HCT116 (cell line): ENCODE measurements around the gene AP1S1. TPM values are rescaled to one million over a fixed set of nuclear protein-coding genes. Genes with fewer than 3 reads are reported as not detected.

Source experiments
- ATAC-seq: fragments of 200-7000 bp; cut with Tn5 transposase; 2 replicates; pipeline ENCODE4 v1.9.1; 2020; ENCODE audit warnings: mild to moderate bottlenecking, moderate library complexity
- BruUV-seq: library from RNA; stranded (reverse); fragments of 400-500 nt; replicated peaks from 2 replicates; lab custom pipeline; 2021; lab: Mats Ljungman, UMichigan
- CTCF ChIA-PET: fragments of 300-600 bp; sonication (Branson Sonifier 250); formaldehyde crosslinking; loops from one replicate; lab custom pipeline; 2021; ENCODE audit warnings: antibody characterized with exemption; lab: Charles Lee
- POLR2A ChIA-PET: fragments of 300-600, 350-600 bp; sonication (Branson Sonifier 250); formaldehyde crosslinking; loops from one replicate; lab custom pipeline; 2021; ENCODE audit warnings: antibody characterized with exemption; lab: Charles Lee
- RAD21 ChIA-PET, 2 experiments: fragments of 300-600 bp; sonication (Branson Sonifier 250); formaldehyde crosslinking; loops; one replicate each; lab custom pipeline; 2023; ENCODE audit warnings: low total read pairs in 2 of 2; ENCODE audit not compliant: uncharacterized antibody in 2 of 2, unreplicated experiment in 2 of 2, low non-redundant PET in 1 of 2; lab: Charles Lee
- DNase-seq: peaks from one replicate; pipeline ENCODE4 v3.0.0-alpha.2; 2010; ENCODE audit warnings: low read depth, low spot score
- H2AFZ ChIP-seq: fragments of 200-600 bp; shearing (Covaris generic), sonication (generic); 2 replicates; pipeline ENCODE4 v1.6.1; 2017; ENCODE audit warnings: low read depth, mixed run types, mixed read lengths, antibody characterized with exemption, low read length; ENCODE audit not compliant: poor library complexity, severe bottlenecking
- H3K27ac ChIP-seq: 2 replicates; pipeline ENCODE4 v1.5.1; 2012; ENCODE audit warnings: low read depth, low read length
- H3K27me3 ChIP-seq: fragments of 200-600 bp; sonication (generic); 2 replicates; pipeline ENCODE4 v1.6.1; 2016; ENCODE audit warnings: mixed run types, low read length, mixed read lengths; ENCODE audit not compliant: insufficient read depth
- H3K36me3 ChIP-seq, 2 experiments: fragments of 200-500 bp in 1 of 2; fragments of 200-600 bp in 1 of 2; sonication (Bioruptor generic) in 1 of 2; sonication (generic) in 1 of 2; 2 replicates each; pipeline versions ENCODE4 v1.5.1 to v1.6.1; 2014 to 2016; ENCODE audit warnings: low read length in 2 of 2, inconsistent platforms in 1 of 2, mixed read lengths in 1 of 2, mixed run types in 1 of 2; ENCODE audit not compliant: insufficient read depth in 2 of 2, control insufficient read depth in 1 of 2
- H3K4me1 ChIP-seq, 2 experiments: fragments of 200-600 bp in 1 of 2; sonication (generic) in 1 of 2; 2 replicates each; pipeline versions ENCODE4 v1.5.1 to v1.6.1; 2012 to 2017; ENCODE audit warnings: low read length in 2 of 2, inconsistent platforms in 1 of 2, mild to moderate bottlenecking in 1 of 2, mixed read lengths in 1 of 2, mixed run types in 1 of 2, moderate library complexity in 1 of 2; ENCODE audit not compliant: insufficient read depth in 2 of 2, control insufficient read depth in 1 of 2
- H3K4me2 ChIP-seq: fragments of 200-600 bp; sonication (generic); 2 replicates; pipeline ENCODE4 v1.6.1; 2017; ENCODE audit warnings: mixed run types, low read length, mixed read lengths
- H3K4me3 ChIP-seq, 2 experiments: fragments of 200-600 bp in 1 of 2; sonication (generic) in 1 of 2; replicated peaks in 1 of 2; 2 replicates each; pipeline ENCODE4 v1.5.1; 2011 to 2016; ENCODE audit warnings: low read length in 2 of 2, control low read depth in 1 of 2, low read depth in 1 of 2, mild to moderate bottlenecking in 1 of 2, mixed read lengths in 1 of 2, mixed run types in 1 of 2
- H3K79me2 ChIP-seq: fragments of 200-600 bp; sonication (generic); 2 replicates; pipeline ENCODE4 v1.6.1; 2017; ENCODE audit warnings: mild to moderate bottlenecking, mixed run types, low read length, moderate library complexity, mixed read lengths; ENCODE audit not compliant: insufficient read depth
- H3K9ac ChIP-seq: fragments of 200-600 bp; sonication (generic); 2 replicates; pipeline ENCODE4 v1.6.1; 2016; ENCODE audit warnings: low read length, mixed read lengths
- H3K9me2 ChIP-seq: fragments of 200-600 bp; sonication (generic), shearing (Covaris generic); 2 replicates; pipeline ENCODE4 v1.6.1; 2017; ENCODE audit warnings: mixed run types, mild to moderate bottlenecking, moderate library complexity; ENCODE audit not compliant: insufficient read depth
- H3K9me3 ChIP-seq, 2 experiments: fragments of 200-500 bp in 1 of 2; fragments of 200-600 bp in 1 of 2; sonication (Bioruptor generic) in 1 of 2; sonication (generic) in 1 of 2; 2 replicates each; pipeline ENCODE4 v1.6.1; 2014 to 2017; ENCODE audit warnings: low read length in 2 of 2, mixed read lengths in 2 of 2, inconsistent platforms in 1 of 2, low read depth in 1 of 2, mild to moderate bottlenecking in 1 of 2, mixed run types in 1 of 2, moderate library complexity in 1 of 2; ENCODE audit not compliant: control insufficient read depth in 1 of 2, insufficient read depth in 1 of 2
- H4K20me1 ChIP-seq: fragments of 200-600 bp; sonication (generic), shearing (Covaris generic); 2 replicates; pipeline ENCODE4 v1.6.1; 2017; ENCODE audit warnings: mixed run types, mild to moderate bottlenecking, moderate library complexity; ENCODE audit not compliant: insufficient read depth
- CBX3 ChIP-seq: IDR thresholded peaks from 2 replicates; pipeline ENCODE4 v1.6.1; 2012; ENCODE audit warnings: low read depth
- EGR1 ChIP-seq: IDR thresholded peaks from 2 replicates; pipeline ENCODE4 v1.6.1; 2012; ENCODE audit warnings: low read depth
- FOSL1 ChIP-seq: IDR thresholded peaks from 2 replicates; pipeline ENCODE4 v1.6.1; 2012; ENCODE audit warnings: low read depth
- JUND ChIP-seq: IDR thresholded peaks from 2 replicates; pipeline ENCODE4 v1.6.1; 2012
- POLR2A ChIP-seq: IDR thresholded peaks from 2 replicates; pipeline ENCODE4 v1.7.0; 2011; ENCODE audit warnings: borderline replicate concordance; ENCODE audit not compliant: insufficient read depth, insufficient read length; ENCODE audit errors: extremely low read depth
- SIN3A ChIP-seq: IDR thresholded peaks from 2 replicates; pipeline ENCODE4 v1.6.1; 2012; ENCODE audit warnings: low read depth
- SP1 ChIP-seq: IDR thresholded peaks from 2 replicates; pipeline ENCODE4 v1.6.1; 2012; ENCODE audit warnings: low read depth
- SRF ChIP-seq: IDR thresholded peaks from 2 replicates; pipeline ENCODE4 v1.6.1; 2012; ENCODE audit warnings: low read depth
- ZFX ChIP-seq: fragments of 450-650 bp; IDR thresholded peaks from 2 replicates; pipeline ENCODE4 v1.6.1; 2017
- intact Hi-C: fragments of 100-400 bp; cut with micrococcal nuclease; formaldehyde crosslinking; loops from 2 replicates; pipeline ENCODE4 v1.10.0; 2022
- total RNA-seq: library from RNA; stranded (reverse); gene quantifications from one replicate; pipeline ENCODE4 v1.2.1, GENCODE V29; 2021; ENCODE audit not compliant: unreplicated experiment
- TF ChIP-seq, protein P1 (sequence below): IDR thresholded peaks from 2 replicates; pipeline ENCODE4 v1.6.1; 2012; ENCODE audit warnings: low read depth
- TF ChIP-seq, protein P2 (sequence below): IDR thresholded peaks from 2 replicates; pipeline ENCODE4 v1.6.1; 2011; ENCODE audit warnings: mild to moderate bottlenecking, low read length, moderate library complexity; ENCODE audit not compliant: insufficient replicate concordance; ENCODE audit errors: extremely low read depth
- TF ChIP-seq, protein P3 (sequence below): IDR thresholded peaks from 2 replicates; pipeline ENCODE4 v1.6.1; 2012

AP1S1 gene
- total RNA-seq, 1 experiment from 2014 or later: 130 TPM

DNA sequence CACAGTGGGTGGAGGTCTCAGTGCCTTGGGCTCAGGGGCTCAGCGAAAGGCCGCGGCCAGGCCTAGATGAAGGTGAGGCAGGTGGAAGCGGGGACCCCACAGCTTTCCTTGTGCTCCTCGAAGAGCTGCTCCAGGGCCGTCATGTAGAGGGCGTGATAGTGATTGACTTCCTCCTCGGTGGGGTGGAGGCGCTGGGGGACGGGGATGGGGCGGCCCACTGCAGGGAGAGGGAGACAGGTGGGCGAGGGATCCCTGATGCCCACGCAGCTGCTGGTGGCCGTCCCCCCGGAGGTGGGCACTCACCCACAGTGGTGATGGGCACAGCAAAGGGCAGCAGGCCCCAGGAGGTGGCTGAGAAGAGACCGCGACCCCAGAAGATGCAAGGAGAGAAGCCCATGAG, 41.6 kb downstream of the AP1S1 start:
- POLR2A ChIA-PET: no interaction called here

DNA sequence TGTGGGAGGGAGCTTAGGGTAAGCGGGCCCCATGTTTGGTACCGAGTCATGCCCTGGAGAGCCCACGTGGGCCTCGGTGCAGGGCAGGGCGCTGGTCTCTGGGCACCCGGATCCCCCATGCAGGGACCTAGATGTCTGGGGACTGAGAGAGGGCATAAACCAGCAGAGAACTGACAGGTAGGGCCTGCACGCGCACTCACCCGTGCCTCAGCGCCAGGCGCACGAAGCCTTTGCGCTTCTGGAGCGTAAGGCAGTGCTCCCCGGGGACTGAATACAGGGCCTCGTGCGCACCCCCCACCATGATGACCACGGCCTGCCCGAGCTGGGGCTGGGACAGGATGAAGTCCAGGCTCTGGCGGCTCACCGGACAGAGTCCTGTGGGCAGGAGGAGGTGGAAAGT, 43.7 kb downstream of the AP1S1 start:
- Histone ChIP-seq H3K79me2 (no peaks in the 10 kb centered on the region), H3K27me3 (no peaks in the 10 kb centered on the region), H3K9ac (no peak overlapping the region), H3K4me2 (no peak overlapping the region), H3K9me3 (no peaks in the 10 kb centered on the region), H4K20me1 (no peaks in the 10 kb centered on the region), H2AFZ (no peak overlapping the region), H3K4me3 (no peak overlapping the region), H3K9me2 (no peaks in the 10 kb centered on the region), H3K27ac (no peak overlapping the region), H3K36me3 (no peaks in the 10 kb centered on the region), H3K4me1 (peaks cover 2 to 8% of the 10 kb centered on the region in 2 experiments; a peak in 3 of 4 replicates)
- ChIA-PET RAD21 (no interaction called here), POLR2A (no interaction called here), CTCF (no interaction called here)
- ATAC-seq (no peak), DNase-seq (no peak)
- TF ChIP-seq FOSL1 (no peak), EGR1 (no peak), SP1 (no peak), SIN3A (no peak), JUND (no peak), CBX3 (no peak), ZFX (no peak), SRF (no peak), POLR2A (no peak)
- TF ChIP-seq, protein P1, sequence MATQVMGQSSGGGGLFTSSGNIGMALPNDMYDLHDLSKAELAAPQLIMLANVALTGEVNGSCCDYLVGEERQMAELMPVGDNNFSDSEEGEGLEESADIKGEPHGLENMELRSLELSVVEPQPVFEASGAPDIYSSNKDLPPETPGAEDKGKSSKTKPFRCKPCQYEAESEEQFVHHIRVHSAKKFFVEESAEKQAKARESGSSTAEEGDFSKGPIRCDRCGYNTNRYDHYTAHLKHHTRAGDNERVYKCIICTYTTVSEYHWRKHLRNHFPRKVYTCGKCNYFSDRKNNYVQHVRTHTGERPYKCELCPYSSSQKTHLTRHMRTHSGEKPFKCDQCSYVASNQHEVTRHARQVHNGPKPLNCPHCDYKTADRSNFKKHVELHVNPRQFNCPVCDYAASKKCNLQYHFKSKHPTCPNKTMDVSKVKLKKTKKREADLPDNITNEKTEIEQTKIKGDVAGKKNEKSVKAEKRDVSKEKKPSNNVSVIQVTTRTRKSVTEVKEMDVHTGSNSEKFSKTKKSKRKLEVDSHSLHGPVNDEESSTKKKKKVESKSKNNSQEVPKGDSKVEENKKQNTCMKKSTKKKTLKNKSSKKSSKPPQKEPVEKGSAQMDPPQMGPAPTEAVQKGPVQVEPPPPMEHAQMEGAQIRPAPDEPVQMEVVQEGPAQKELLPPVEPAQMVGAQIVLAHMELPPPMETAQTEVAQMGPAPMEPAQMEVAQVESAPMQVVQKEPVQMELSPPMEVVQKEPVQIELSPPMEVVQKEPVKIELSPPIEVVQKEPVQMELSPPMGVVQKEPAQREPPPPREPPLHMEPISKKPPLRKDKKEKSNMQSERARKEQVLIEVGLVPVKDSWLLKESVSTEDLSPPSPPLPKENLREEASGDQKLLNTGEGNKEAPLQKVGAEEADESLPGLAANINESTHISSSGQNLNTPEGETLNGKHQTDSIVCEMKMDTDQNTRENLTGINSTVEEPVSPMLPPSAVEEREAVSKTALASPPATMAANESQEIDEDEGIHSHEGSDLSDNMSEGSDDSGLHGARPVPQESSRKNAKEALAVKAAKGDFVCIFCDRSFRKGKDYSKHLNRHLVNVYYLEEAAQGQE: no peak
- TF ChIP-seq, protein P2, sequence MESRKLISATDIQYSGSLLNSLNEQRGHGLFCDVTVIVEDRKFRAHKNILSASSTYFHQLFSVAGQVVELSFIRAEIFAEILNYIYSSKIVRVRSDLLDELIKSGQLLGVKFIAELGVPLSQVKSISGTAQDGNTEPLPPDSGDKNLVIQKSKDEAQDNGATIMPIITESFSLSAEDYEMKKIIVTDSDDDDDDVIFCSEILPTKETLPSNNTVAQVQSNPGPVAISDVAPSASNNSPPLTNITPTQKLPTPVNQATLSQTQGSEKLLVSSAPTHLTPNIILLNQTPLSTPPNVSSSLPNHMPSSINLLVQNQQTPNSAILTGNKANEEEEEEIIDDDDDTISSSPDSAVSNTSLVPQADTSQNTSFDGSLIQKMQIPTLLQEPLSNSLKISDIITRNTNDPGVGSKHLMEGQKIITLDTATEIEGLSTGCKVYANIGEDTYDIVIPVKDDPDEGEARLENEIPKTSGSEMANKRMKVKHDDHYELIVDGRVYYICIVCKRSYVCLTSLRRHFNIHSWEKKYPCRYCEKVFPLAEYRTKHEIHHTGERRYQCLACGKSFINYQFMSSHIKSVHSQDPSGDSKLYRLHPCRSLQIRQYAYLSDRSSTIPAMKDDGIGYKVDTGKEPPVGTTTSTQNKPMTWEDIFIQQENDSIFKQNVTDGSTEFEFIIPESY: no peak
- TF ChIP-seq, protein P3, sequence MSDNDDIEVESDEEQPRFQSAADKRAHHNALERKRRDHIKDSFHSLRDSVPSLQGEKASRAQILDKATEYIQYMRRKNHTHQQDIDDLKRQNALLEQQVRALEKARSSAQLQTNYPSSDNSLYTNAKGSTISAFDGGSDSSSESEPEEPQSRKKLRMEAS: no peak
- intact Hi-C loops: loop anchor here (10.0 kb wide), 1 partner anchor 233 kb away; the partner anchor contains the start of gene MUC12
- BruUV-seq: no TSS peak

More for the DNA sequence above, 41.6 kb downstream of the AP1S1 start:
- Histone ChIP-seq H3K4me2 (no peak overlapping the region), H2AFZ (no peak overlapping the region), H3K79me2 (no peaks in the 10 kb centered on the region), H3K9me2 (no peaks in the 10 kb centered on the region), H3K36me3 (no peaks in the 10 kb centered on the region), H3K4me3 (no peak overlapping the region), H3K4me1 (peaks cover 2 to 11% of the 10 kb centered on the region in 2 experiments; a peak in 3 of 4 replicates), H4K20me1 (no peaks in the 10 kb centered on the region), H3K27ac (no peak overlapping the region), H3K9me3 (no peaks in the 10 kb centered on the region), H3K27me3 (no peaks in the 10 kb centered on the region), H3K9ac (no peak overlapping the region)
- BruUV-seq: no TSS peak
- DNase-seq (no peak), ATAC-seq (no peak)
- CTCF ChIA-PET: interaction anchor here (2.5 kb wide), 1 partner anchor 52 kb away, joined by 9 read pairs; no protein-coding TSS in a partner anchor
- intact Hi-C loops: loop anchor here (10.0 kb wide), 1 partner anchor 231 kb away; the partner anchor contains the start of gene MUC12
- RAD21 ChIA-PET: no interaction called here
- TF ChIP-seq FOSL1: no peak
